Large intestine (tissue), 3 donors: ENCODE data around the gene SLC25A26. TPM values are rescaled to one million over a fixed set of nuclear protein-coding genes. Genes with fewer than 3 reads are reported as not detected.

Source experiments
- DNase-seq, 2 donors: peaks; one replicate each; pipeline versions ENCODE4 v3.0.0 to v3.0.0-alpha.2; 2013
- H3K27ac ChIP-seq: one replicate; pipeline ENCODE4 v1.5.1; 2013; ENCODE audit warnings: low read length
- H3K27me3 ChIP-seq: 2 replicates; pipeline ENCODE4 v1.6.1; 2013; ENCODE audit warnings: low read length; ENCODE audit not compliant: control insufficient read depth, insufficient read depth
- H3K36me3 ChIP-seq: 2 replicates; pipeline ENCODE4 v1.6.1; 2013; ENCODE audit warnings: low read length; ENCODE audit not compliant: control insufficient read depth, insufficient read depth
- H3K4me1 ChIP-seq: one replicate; pipeline ENCODE4 v1.6.1; 2013; ENCODE audit warnings: low read length; ENCODE audit not compliant: control insufficient read depth, insufficient read depth
- H3K4me3 ChIP-seq: one replicate; pipeline ENCODE4 v1.5.1; 2013; ENCODE audit warnings: low read length
- H3K9me3 ChIP-seq: one replicate; pipeline ENCODE4 v1.6.1; 2013; ENCODE audit warnings: mild to moderate bottlenecking, low read depth, low read length, moderate library complexity; ENCODE audit not compliant: control insufficient read depth
- WGBS: methylation state at CpG from one replicate; pipeline ENCODE4 v1.1.5; 2013; ENCODE audit warnings: low lambda C conversion rate; ENCODE audit not compliant: insufficient coverage; 5-methylcytosine and 5-hydroxymethylcytosine counted together
- polyA plus RNA-seq: library from polyadenylated mRNA; unstranded; fragments of 120-200 nt; gene quantifications from one replicate; pipeline ENCODE4 v1.2.1, GENCODE V29; 2013

Gene SLC25A26
- polyA plus RNA-seq, 1 donor, result 19.9 TPM

GRCh38 chr3:66399529-66400232 lies 178.9 kb downstream of the SLC25A26 start:
- no CpG with 5 or more reads among the region's 10 CpGs for WGBS
- DNase-seq, result no peak
- H3K4me1 ChIP-seq, result peaks cover 5% of the 10 kb centered on the region

GRCh38 chr3:66400411-66401156 lies 179.8 kb downstream of the SLC25A26 start:
- Histone ChIP-seq H3K27me3 (no peaks in the 10 kb centered on the region), H3K36me3 (peaks cover 93% of the 10 kb centered on the region), H3K9me3 (no peaks in the 10 kb centered on the region), H3K27ac (no peak overlapping the region), H3K4me3 (no peak overlapping the region), H3K4me1 (peaks cover 5% of the 10 kb centered on the region)
- WGBS, result 100% methylated on average over 2 of the region's 15 CpGs
- DNase-seq, result no peak

More at GRCh38 chr3:66399529-66400232, 178.9 kb downstream of the SLC25A26 start:
- no peaks in the 10 kb centered on the region for H3K9me3 ChIP-seq
- no peaks in the 10 kb centered on the region for H3K27me3 ChIP-seq
- no peak overlapping the region for H3K4me3 ChIP-seq
- H3K36me3 ChIP-seq, result peaks cover 93% of the 10 kb centered on the region
- no peak overlapping the region for H3K27ac ChIP-seq

GRCh38 chr3:66401157-66401550 lies 180.4 kb downstream of the SLC25A26 start:
- DNase-seq, result no peak
- peaks cover 93% of the 10 kb centered on the region for H3K36me3 ChIP-seq
- 87% methylated on average over 3 of the region's 10 CpGs for WGBS
- no peak overlapping the region for H3K4me3 ChIP-seq
- no peak overlapping the region for H3K27ac ChIP-seq
- H3K9me3 ChIP-seq, result no peaks in the 10 kb centered on the region
- H3K4me1 ChIP-seq, result peaks cover 5% of the 10 kb centered on the region
- no peaks in the 10 kb centered on the region for H3K27me3 ChIP-seq

- H3K4me1 ChIP-seq, result peaks cover 5% of the 10 kb centered on the region
- DNase-seq, result no peak
- no peaks in the 10 kb centered on the region for H3K27me3 ChIP-seq
- H3K27ac ChIP-seq, result no peak overlapping the region
- H3K36me3 ChIP-seq, result peaks cover 93% of the 10 kb centered on the region
- H3K9me3 ChIP-seq, result no peaks in the 10 kb centered on the region
- H3K4me3 ChIP-seq, result no peak overlapping the region
- no CpG with 5 or more reads among the region's 20 CpGs for WGBS
Measured at GRCh38 chr3:66401675-66402491, 181.1 kb downstream of the SLC25A26 start.

- no peaks in the 10 kb centered on the region for H3K9me3 ChIP-seq
- 100% methylated on average over 3 of the region's 13 CpGs for WGBS
- no peak overlapping the region for H3K4me3 ChIP-seq
- H3K27ac ChIP-seq, result no peak overlapping the region
- H3K4me1 ChIP-seq, result peaks cover 8% of the 10 kb centered on the region
- no peaks in the 10 kb centered on the region for H3K27me3 ChIP-seq
- H3K36me3 ChIP-seq, result peaks cover 93% of the 10 kb centered on the region
- DNase-seq, result no peak
Measured at GRCh38 chr3:66402596-66403290, 181.9 kb downstream of the SLC25A26 start.

GRCh38 chr3:66403323-66403990 lies 182.7 kb downstream of the SLC25A26 start:
- H3K27me3 ChIP-seq, result no peaks in the 10 kb centered on the region
- peaks cover 93% of the 10 kb centered on the region for H3K36me3 ChIP-seq
- no peaks in the 10 kb centered on the region for H3K9me3 ChIP-seq
- peaks cover 15% of the 10 kb centered on the region for H3K4me1 ChIP-seq
- no peak for DNase-seq
- H3K4me3 ChIP-seq, result no peak overlapping the region
- WGBS, result no CpG with 5 or more reads among the region's 13 CpGs
- H3K27ac ChIP-seq, result no peak overlapping the region

- no peak for DNase-seq
- no peaks in the 10 kb centered on the region for H3K27me3 ChIP-seq
- H3K27ac ChIP-seq, result no peak overlapping the region
- no CpG with 5 or more reads among the region's 15 CpGs for WGBS
- H3K9me3 ChIP-seq, result no peaks in the 10 kb centered on the region
- peaks cover 17% of the 10 kb centered on the region for H3K4me1 ChIP-seq
- H3K36me3 ChIP-seq, result peaks cover 89% of the 10 kb centered on the region
- no peak overlapping the region for H3K4me3 ChIP-seq
Measured at GRCh38 chr3:66404197-66404596, 183.4 kb downstream of the SLC25A26 start.

GRCh38 chr3:66404903-66405700 lies 184.3 kb downstream of the SLC25A26 start:
- DNase-seq, result no peak
- WGBS, result no CpG with 5 or more reads among the region's 32 CpGs
- Histone ChIP-seq H3K27me3 (no peaks in the 10 kb centered on the region), H3K36me3 (peaks cover 92% of the 10 kb centered on the region), H3K4me3 (no peak overlapping the region), H3K27ac (peak overlapping the region; percentile 11), H3K4me1 (peaks cover 17% of the 10 kb centered on the region), H3K9me3 (no peaks in the 10 kb centered on the region)

- no peaks in the 10 kb centered on the region for H3K9me3 ChIP-seq
- H3K4me3 ChIP-seq, result no peak overlapping the region
- no peaks in the 10 kb centered on the region for H3K27me3 ChIP-seq
- H3K36me3 ChIP-seq, result peaks cover 92% of the 10 kb centered on the region
- WGBS, result no CpG with 5 or more reads among the region's 11 CpGs
- DNase-seq, result no peak
- no peak overlapping the region for H3K27ac ChIP-seq
- peaks cover 17% of the 10 kb centered on the region for H3K4me1 ChIP-seq
Measured at GRCh38 chr3:66405701-66406091, 184.9 kb downstream of the SLC25A26 start.
